ENCODE measurements around the gene WIPI1.
"Not testable (repeated sequence)": the region's sequence is repeated elsewhere in the genome, so short reads cannot be mapped to it uniquely, and the experiment has no call there.

Gene WIPI1

DNA sequence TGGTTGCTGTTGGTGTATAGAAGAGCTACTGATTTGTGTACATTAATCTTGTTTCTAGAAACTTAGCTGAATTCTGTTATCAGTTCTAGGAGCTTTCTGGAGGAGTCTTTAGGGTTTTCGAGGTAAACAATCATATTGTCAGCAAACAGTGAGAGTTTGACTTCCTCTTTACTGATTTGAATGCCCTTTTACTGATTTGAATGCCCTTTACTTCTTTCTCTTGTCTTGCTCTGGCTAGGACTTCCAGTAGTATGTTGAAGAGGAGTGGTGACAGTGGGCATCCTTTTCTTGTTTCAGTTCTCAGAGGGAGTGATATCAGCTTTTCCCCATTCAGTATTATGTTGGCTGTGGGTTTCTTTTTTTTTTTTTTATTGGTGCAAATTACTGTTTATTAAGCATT lies 49.6 kb downstream of the WIPI1 start:
- DNase-seq = not testable (repeated sequence)

- DNase-seq = not testable (repeated sequence)
Measured at GRCh38 chr17:68403837-68404236, 53.5 kb downstream of the WIPI1 start.

GRCh38 chr17:68403122-68403521 lies 54.2 kb downstream of the WIPI1 start:
- DNase-seq = no peak

DNA sequence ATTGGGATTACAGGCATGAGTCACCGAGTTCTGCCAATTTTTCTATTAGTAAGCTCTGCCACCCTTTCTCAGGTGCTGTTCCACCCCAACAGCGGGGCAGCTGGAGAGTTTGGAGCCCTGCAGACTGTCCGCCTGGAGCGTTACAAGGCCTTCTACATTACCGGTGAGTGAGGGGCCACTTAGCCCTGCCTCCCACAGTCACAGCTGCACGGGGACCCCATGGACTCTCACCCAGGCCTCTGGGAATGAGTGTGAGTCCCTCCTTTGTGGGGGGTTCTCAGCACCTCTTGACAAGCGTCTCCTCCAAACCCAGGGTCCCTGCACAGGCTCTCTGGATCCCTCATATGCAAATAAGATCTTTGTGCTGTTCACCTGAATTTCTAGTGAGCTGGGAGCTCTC lies 56.0 kb downstream of the WIPI1 start:
- DNase-seq = no peak

DNA sequence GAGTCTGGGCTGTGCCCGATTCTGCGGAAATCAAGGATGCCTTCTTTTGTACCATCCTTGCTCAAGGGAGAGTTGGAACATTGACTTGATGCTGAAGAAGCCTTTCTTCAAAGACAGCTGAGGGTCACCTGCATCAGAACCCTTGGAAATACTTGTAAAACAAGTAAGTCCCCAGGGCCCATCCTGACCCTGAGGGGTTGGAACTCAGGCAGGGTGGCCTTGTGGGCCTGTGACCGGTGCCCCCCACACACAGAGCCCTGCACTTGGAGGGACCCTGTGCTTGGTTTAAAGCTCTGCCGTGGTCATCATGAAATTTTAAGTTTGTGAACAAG lies 56.9 kb downstream of the WIPI1 start:
- DNase-seq = no peak

DNA sequence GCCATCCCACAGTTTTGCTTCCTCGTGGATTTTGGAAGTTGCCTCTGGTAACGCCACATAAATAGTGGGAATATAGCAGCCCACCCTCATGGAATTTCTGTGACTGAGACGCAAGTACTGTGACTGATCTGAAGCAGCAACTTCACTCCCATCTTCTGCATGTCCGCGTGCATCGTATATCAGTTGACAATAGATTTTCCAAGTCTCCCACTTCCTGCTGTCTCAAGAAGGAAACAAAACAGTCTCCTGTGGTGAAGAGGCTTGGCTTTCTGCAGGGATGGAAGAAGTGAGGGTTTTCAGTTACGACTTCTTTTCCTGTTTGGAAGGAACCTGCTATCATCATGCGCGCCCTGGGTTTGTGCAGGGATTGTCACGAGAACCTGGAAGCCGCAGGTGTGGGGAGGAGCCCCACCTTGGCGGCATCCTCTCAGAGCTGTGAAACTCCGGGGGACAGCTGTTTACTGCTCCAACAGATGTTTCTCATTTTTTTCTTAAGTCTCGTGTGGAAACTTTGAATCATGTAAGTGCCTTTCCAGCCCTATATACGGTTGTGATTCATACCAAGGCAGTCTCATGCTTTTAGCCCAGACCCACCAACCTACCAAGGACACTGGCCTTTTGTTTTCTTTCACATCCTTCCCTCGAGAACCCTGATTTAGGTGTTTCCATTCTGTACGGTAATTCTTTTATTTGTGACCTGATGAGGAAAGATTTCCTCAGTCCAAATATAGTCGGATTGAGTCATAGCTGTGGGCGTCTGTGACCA lies 57.5 kb downstream of the WIPI1 start:
- no peak for DNase-seq

- DNase-seq = peak; percentile 56
Measured at GRCh38 chr17:68398691-68399637, 58.3 kb downstream of the WIPI1 start.

DNA sequence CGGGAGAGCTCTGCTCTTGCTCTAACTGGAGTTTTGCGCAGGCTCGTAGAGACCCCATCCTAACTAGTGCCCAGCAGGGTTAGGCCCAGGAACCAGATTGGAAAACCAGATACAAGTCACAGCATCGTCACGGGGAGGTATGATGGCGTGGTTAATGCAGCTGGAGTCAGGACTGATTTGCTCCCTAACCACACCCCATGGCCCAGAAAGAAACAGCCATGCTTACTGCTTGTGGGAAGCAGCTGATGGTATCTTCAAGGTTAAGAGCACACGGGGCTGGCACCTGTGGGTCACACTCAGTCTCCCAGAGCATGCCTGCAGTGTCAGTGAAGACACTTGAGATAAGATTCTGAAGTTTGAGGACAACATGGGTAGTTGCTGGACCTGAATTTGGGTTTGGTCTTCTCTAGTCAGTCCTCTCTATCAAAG lies 60.2 kb downstream of the WIPI1 start:
- DNase-seq = no peak

DNA sequence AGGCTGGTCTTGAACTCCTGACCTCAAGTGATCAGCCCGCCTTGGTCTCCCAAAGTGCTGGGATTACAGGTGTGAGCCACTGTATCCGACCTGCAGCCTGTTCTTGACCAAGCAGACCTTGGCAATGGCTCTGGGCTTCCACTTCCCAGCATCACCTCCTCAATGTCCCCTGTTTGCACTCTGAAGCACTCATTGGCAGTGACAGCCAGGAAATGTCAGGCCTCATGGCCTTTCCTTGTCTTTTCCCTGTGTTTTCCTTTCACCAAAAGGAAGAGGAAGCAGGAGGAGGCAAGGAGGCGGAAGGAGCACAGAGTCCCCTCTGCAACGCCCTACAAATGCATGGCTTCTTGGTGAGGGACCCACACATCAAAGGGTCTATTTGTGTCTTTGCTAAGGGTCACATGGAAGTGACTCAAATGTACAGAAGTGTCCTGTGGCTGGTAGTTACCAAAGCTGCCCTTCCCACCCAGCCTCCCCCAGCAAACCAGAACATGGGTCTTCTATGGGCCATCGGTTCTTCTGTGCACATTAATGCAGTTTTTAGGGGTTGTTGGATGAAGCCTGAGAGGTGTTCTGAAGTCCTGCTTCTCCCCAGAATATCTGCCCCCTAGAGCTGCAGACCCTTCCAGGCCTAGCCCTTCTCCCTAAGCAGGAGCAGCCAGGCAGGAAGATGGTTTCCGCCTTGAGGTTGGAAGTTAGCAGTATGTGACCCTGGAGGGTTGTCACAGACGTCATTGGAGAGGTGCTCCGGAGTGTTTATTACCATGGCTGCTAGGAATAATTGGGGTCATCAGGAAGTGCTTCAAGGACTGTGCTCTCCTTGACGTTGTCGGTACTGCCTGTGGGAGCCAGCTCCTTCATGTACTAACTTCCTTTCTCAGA lies 60.8 kb downstream of the WIPI1 start:
- no peak for DNase-seq

GRCh38 chr17:68394608-68395331 lies 62.5 kb downstream of the WIPI1 start:
- no peak for DNase-seq

GRCh38 chr17:68391561-68392268 lies 65.6 kb downstream of the WIPI1 start:
- no peak for DNase-seq

- no peak for DNase-seq
Measured at GRCh38 chr17:68390888-68391545, 66.3 kb downstream of the WIPI1 start.

GRCh38 chr17:68389041-68389440 lies 68.3 kb downstream of the WIPI1 start:
- DNase-seq = no peak

GRCh38 chr17:68387435-68388218 lies 69.7 kb downstream of the WIPI1 start:
- no peak for DNase-seq

- no peak for DNase-seq
Measured at GRCh38 chr17:68385490-68386215, 71.6 kb downstream of the WIPI1 start.

DNA sequence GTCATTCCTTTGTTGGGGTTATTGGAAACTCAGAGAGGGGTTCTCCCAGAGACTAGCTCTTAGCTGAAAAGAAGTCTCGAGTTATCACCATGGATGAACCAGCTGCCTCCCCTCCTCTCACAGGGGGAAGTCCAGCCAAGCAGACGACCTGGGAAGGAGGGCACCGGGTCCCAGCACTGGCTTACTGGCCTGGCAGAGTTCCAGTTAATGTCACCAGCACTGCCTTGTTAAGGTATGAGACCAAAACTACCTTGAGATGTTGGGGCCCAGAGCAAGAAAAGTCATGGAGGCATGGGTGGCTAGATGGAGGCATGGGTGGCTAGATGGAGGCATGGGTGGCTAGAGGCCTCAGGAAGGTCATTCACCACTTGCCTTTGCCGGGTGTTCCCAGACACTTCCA lies 72.4 kb downstream of the WIPI1 start:
- DNase-seq = no peak

GRCh38 chr17:68384471-68384870 lies 72.8 kb downstream of the WIPI1 start:
- DNase-seq = no peak

- DNase-seq = no peak
Measured at GRCh38 chr17:68383443-68384321, 73.6 kb downstream of the WIPI1 start.

DNA sequence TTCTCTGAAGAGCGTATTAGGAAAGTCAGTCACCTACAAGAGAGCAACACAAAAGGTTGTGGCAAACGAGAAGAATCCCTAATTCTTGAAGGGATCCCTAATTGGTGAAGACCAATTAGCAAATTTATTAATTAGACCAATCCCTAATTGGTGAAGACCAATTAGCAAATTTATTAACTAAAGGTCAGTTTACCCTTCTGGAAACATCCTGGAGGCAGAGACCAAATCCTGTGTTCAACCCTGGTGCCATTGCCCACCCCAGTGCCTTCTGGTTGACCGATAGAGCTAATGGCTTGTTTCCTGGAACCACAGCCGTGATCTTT lies 74.2 kb downstream of the WIPI1 start:
- DNase-seq = no peak

All from CD4-positive, alpha-beta T cell treated with Interleukin-15 for 1 hour (primary cell).